ENCODE measurements around the gene ACYP1.

Gene ACYP1

GRCh38 chr14:75032939-75033338 lies 30.9 kb downstream of the ACYP1 start:
- no peak for DNase-seq

- no peak for DNase-seq
Observed at GRCh38 chr14:75030147-75030546, 33.7 kb downstream of the ACYP1 start.

- no peak for DNase-seq
Observed at GRCh38 chr14:75025876-75026275, 37.9 kb downstream of the ACYP1 start.

GRCh38 chr14:75025082-75025481 lies 38.7 kb downstream of the ACYP1 start:
- DNase-seq = no peak

GRCh38 chr14:75023108-75023507 lies 40.7 kb downstream of the ACYP1 start:
- DNase-seq = no peak

GRCh38 chr14:75022655-75023054 lies 41.2 kb downstream of the ACYP1 start:
- no peak for DNase-seq

GRCh38 chr14:75018694-75019093 lies 45.1 kb downstream of the ACYP1 start:
- DNase-seq = no peak

GRCh38 chr14:75016815-75017214 lies 47.0 kb downstream of the ACYP1 start:
- DNase-seq = no peak

- no peak for DNase-seq
Observed at GRCh38 chr14:75015496-75015895, 48.3 kb downstream of the ACYP1 start.

GRCh38 chr14:75013290-75013689 lies 50.5 kb downstream of the ACYP1 start:
- DNase-seq = no peak

GRCh38 chr14:75011356-75011994 lies 52.3 kb downstream of the ACYP1 start:
- no peak for DNase-seq

- no peak for DNase-seq
Observed at GRCh38 chr14:75010472-75011093, 53.2 kb downstream of the ACYP1 start.

- DNase-seq = no peak
Observed at GRCh38 chr14:75009176-75009575, 54.6 kb downstream of the ACYP1 start.

- DNase-seq = no peak
Observed at GRCh38 chr14:75005357-75005756, 58.5 kb downstream of the ACYP1 start.

GRCh38 chr14:75003250-75004027 lies 60.4 kb downstream of the ACYP1 start:
- peak; percentile 4 for DNase-seq

Data from activated T-cell treated with anti-CD3 and anti-CD28 coated beads for 4 hours (primary cell).